ENCODE measurements around the gene DBN1. TPM values are rescaled to one million over a fixed set of nuclear protein-coding genes. Genes with fewer than 3 reads are reported as not detected.

DBN1 gene
- total and polyA plus RNA-seq, 2 donors (not counting 1 experiment from before 2014, with no cell fraction given) = 1.4 to 1.9 TPM

DNA sequence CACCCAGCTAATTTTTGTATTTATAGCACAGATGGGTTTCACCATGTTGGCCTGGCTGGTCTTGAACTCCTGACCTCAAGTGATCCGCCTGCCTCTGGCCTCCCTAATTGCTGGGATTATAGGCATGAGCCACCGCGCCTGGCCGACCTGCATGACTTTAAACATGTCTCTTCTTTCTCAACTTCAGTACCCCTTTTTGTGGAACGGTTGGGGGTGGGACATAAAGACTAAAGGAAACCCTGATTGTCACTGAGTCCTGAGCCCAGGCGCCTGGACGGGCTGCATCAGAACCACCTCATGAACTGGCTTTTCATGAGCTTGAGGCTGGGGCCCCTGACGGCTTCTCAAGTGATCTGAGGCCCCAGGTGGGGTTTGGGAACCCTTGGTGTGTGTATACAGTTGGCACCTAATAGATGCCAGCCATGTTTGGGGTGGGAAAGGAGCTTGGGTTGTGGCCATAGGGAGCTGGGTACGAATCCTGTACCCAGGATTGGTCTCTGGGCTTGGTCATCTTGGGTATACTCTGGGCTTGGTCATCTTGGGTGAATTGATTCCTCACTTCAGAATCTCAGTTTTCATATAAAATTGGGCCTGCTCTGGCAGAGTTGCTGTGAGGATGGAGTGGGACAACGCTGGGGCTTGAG, 44.7 kb downstream of the DBN1 start:
- H3K4me2 ChIP-seq (replicated peaks; ENCODE audit: low read depth, low read length, poor library complexity, severe bottlenecking) = peak overlapping the region; percentile 90
- H3K4me1 Mint-ChIP-seq = peaks cover 71% of the 10 kb centered on the region
- H3K9me3 ChIP-seq (ENCODE audit: control extremely low read depth in 1 of 3, control insufficient read depth in 2 of 3, insufficient read depth in 1 of 3, low read length in 2 of 3) = no peaks in the 10 kb centered on the region
- peak overlapping the region; percentile 94 for H3K4me3 Mint-ChIP-seq
- no peak for DNase-seq
- peak overlapping the region; percentile 35 to 81 (median 74) for H3K4me3 ChIP-seq (ENCODE audit: control extremely low read depth in 1 of 5, extremely low read depth in 1 of 5, insufficient read depth in 1 of 5, low read depth in 2 of 5, low read length in 4 of 5)
- peak overlapping the region; percentile 97 for H3K27ac Mint-ChIP-seq
- H3K9ac ChIP-seq (ENCODE audit: low read length) = peak overlapping the region; percentile 82
- WGBS (ENCODE audit: insufficient coverage) = 41% methylated on average over 5 of the region's 10 CpGs
- H3K9me3 Mint-ChIP-seq (ENCODE audit: insufficient read depth) = no peaks in the 10 kb centered on the region
- H3K4me1 ChIP-seq (ENCODE audit: control insufficient read depth in 2 of 2, insufficient read depth in 2 of 2, low read length in 2 of 2) = peaks cover 71 to 76% of the 10 kb centered on the region in 2 donors
- ATAC-seq (ENCODE audit: low read depth) = no peak
- intact Hi-C loops (cut with micrococcal nuclease) = loop anchor here (5.0 kb wide), 1 partner anchor 886 kb away; no protein-coding TSS in a partner anchor
- ChIA-PET CTCF (interaction anchor here (1.1 to 12.4 kb wide), 5 partner anchors 15 to 72 kb away, joined by 3 to 152 read pairs (median 137); partner anchors contain the start of gene PRR7), POLR2A (interaction anchor here (0.7 to 6.8 kb wide), 5 partner anchors 9 to 176 kb away, joined by 3 to 103 read pairs (median 30); partner anchors contain the start of gene PRR7)
- no peak overlapping the region for H2AFZ ChIP-seq (ENCODE audit: insufficient read depth, low read depth, low read length, poor library complexity, severe bottlenecking)
- peaks cover 52% of the 10 kb centered on the region for H3K79me2 ChIP-seq (ENCODE audit: control insufficient read depth, insufficient read depth, low read length)
- no peaks in the 10 kb centered on the region for H3K27me3 ChIP-seq (replicated peaks in 1 of 4; ENCODE audit: control extremely low read depth in 1 of 4, control insufficient read depth in 3 of 4, insufficient read depth in 4 of 4, low read length in 3 of 4)
- TF ChIP-seq, protein P1, sequence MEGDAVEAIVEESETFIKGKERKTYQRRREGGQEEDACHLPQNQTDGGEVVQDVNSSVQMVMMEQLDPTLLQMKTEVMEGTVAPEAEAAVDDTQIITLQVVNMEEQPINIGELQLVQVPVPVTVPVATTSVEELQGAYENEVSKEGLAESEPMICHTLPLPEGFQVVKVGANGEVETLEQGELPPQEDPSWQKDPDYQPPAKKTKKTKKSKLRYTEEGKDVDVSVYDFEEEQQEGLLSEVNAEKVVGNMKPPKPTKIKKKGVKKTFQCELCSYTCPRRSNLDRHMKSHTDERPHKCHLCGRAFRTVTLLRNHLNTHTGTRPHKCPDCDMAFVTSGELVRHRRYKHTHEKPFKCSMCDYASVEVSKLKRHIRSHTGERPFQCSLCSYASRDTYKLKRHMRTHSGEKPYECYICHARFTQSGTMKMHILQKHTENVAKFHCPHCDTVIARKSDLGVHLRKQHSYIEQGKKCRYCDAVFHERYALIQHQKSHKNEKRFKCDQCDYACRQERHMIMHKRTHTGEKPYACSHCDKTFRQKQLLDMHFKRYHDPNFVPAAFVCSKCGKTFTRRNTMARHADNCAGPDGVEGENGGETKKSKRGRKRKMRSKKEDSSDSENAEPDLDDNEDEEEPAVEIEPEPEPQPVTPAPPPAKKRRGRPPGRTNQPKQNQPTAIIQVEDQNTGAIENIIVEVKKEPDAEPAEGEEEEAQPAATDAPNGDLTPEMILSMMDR (IDR thresholded peaks at IDR 0.05) = no peak
- no peak for TF ChIP-seq EZH2 (IDR thresholded peaks at IDR 0.05; ENCODE audit: borderline replicate concordance, insufficient read depth, low read depth, low read length, poor library complexity, severe bottlenecking)
- no peaks in the 10 kb centered on the region for H3K27me3 Mint-ChIP-seq
- H3K27ac ChIP-seq (ENCODE audit: low read length in 2 of 2) = peak overlapping the region; percentile 77 to 96
- peaks cover 60% of the 10 kb centered on the region for H4K20me1 ChIP-seq (ENCODE audit: control insufficient read depth, insufficient read depth, low read length, poor library complexity, severe bottlenecking)
- H3K36me3 ChIP-seq (replicated peaks in 1 of 2; ENCODE audit: control extremely low read depth in 1 of 2, control insufficient read depth in 1 of 2, extremely low read depth in 1 of 2, insufficient read depth in 2 of 2, low read length in 1 of 2) = peaks cover 0 to 50% of the 10 kb centered on the region in 2 experiments

Measured in B cell (primary cell).